Natural killer cell (primary cell): ENCODE results near the gene FUCA1. TPM values are rescaled to one million over a fixed set of nuclear protein-coding genes. Genes with fewer than 3 reads are reported as not detected.

ENCODE experiments used
- ATAC-seq, 3 donors: fragments of 150-1000 bp in 2 of 3; fragments of 200-7000 bp in 1 of 3; cut with Tn5 transposase; 1 replicate in 1 of 3; 2 replicates in 2 of 3; pipeline ENCODE4 v1.10.0; 2021; ENCODE audit warnings: mild to moderate bottlenecking in 2 of 3, moderate library complexity in 2 of 3
- DNase-seq, 2 donors: peaks; one replicate each; pipeline versions ENCODE4 v3.0.0 to v3.0.0-alpha.2; 2013 to 2021; ENCODE audit warnings: mixed read lengths in 1 of 2
- H3K27ac ChIP-seq: one replicate; pipeline ENCODE4 v1.5.1; 2013; ENCODE audit warnings: mild to moderate bottlenecking, low read length
- H3K27me3 ChIP-seq: one replicate; pipeline ENCODE4 v1.6.1; 2013; ENCODE audit warnings: low read length; ENCODE audit not compliant: control insufficient read depth, insufficient read depth
- H3K36me3 ChIP-seq: one replicate; pipeline ENCODE4 v1.6.1; 2013; ENCODE audit warnings: low read length; ENCODE audit not compliant: control insufficient read depth, insufficient read depth
- H3K4me1 ChIP-seq: one replicate; pipeline ENCODE4 v1.6.1; 2013; ENCODE audit warnings: low read length; ENCODE audit not compliant: control insufficient read depth, insufficient read depth
- H3K4me3 ChIP-seq: one replicate; pipeline ENCODE4 v1.5.1; 2013; ENCODE audit warnings: low read length
- H3K9me3 ChIP-seq: one replicate; pipeline ENCODE4 v1.6.1; 2013; ENCODE audit warnings: low read length; ENCODE audit not compliant: control insufficient read depth, insufficient read depth
- H3K27ac Mint-ChIP-seq, 2 donors: one replicate each; pipeline ENCODE4 v1.8.0; 2022; ENCODE audit warnings: mild to moderate bottlenecking in 2 of 2, mixed read lengths in 2 of 2, moderate library complexity in 1 of 2
- H3K27me3 Mint-ChIP-seq, 2 donors: one replicate each; pipeline ENCODE4 v1.8.0; 2022; ENCODE audit warnings: low read depth in 2 of 2, mixed read lengths in 2 of 2
- H3K36me3 Mint-ChIP-seq: one replicate; pipeline ENCODE4 v1.8.0; 2022; ENCODE audit warnings: mixed read lengths
- H3K4me1 Mint-ChIP-seq, 2 donors: one replicate each; pipeline ENCODE4 v1.8.0; 2022; ENCODE audit warnings: mixed read lengths in 2 of 2
- H3K4me3 Mint-ChIP-seq: one replicate; pipeline ENCODE4 v1.8.0; 2022; ENCODE audit warnings: mild to moderate bottlenecking, moderate library complexity, mixed read lengths
- H3K9me3 Mint-ChIP-seq, 2 donors: one replicate each; pipeline ENCODE4 v1.8.0; 2022; ENCODE audit warnings: mixed read lengths in 2 of 2
- WGBS: methylation state at CpG from one replicate; pipeline ENCODE4 v1.1.7; 2013; ENCODE audit warnings: missing lambda C conversion rate; ENCODE audit not compliant: insufficient coverage; 5-methylcytosine and 5-hydroxymethylcytosine counted together
- intact Hi-C: fragments of 100-400 bp; cut with micrococcal nuclease; formaldehyde crosslinking; loops from one replicate; pipeline ENCODE4 v1.14.2; 2022
- total RNA-seq, 4 donors: library from RNA; stranded (reverse); fragments of 120-200 nt in 1 of 4; gene quantifications; one replicate each; pipeline versions ENCODE4 v1.2.3 to v1.2.4, GENCODE V29; 2013 to 2022
- TF ChIP-seq, protein P1 (sequence below): fragments of 200-600 bp; IDR thresholded peaks from one replicate; pipeline ENCODE4 v1.8.0; 2022; ENCODE audit warnings: antibody characterized with exemption

Gene FUCA1
- total RNA-seq, 3 donors from 2014 or later (not counting 1 experiment from before 2014, with no cell fraction given): 6.8 to 12.5 (median 11.9) TPM

DNA sequence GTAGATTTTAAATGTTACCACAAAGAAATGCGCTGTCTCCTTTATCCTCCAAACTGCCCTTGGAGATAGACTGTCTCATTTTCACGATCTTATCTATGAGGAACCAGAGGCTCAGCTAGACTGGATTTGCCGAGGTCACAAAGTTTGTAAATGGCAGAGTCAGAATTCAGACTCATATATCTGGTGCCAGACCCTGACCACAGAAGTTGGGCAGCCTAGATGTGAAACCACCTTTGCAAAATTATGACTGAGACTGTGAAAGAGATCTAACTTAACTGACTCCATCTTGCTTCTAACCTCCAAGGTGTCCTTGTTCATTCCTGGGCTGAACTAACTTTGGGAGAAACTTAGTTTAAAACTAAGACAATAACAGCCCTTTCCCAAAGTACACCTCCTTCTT is 31.0 kb upstream of the FUCA1 start:
- Mint-ChIP-seq H3K27me3 (peaks cover 30 to 31% of the 10 kb centered on the region in 2 donors), H3K4me3 (peak overlapping the region; percentile 65), H3K27ac (peak overlapping the region in 1 of 2 donors; percentile 56), H3K36me3 (no peaks in the 10 kb centered on the region), H3K4me1 (peaks cover 34 to 44% of the 10 kb centered on the region in 2 donors), H3K9me3 (no peaks in the 10 kb centered on the region)
- ATAC-seq: peak; percentile 53 to 67 (median 59)
- Histone ChIP-seq H3K36me3 (peaks cover 7% of the 10 kb centered on the region), H3K4me1 (peaks cover 84% of the 10 kb centered on the region), H3K4me3 (no peak overlapping the region), H3K27ac (no peak overlapping the region), H3K27me3 (no peaks in the 10 kb centered on the region), H3K9me3 (no peaks in the 10 kb centered on the region)
- TF ChIP-seq, protein P1, sequence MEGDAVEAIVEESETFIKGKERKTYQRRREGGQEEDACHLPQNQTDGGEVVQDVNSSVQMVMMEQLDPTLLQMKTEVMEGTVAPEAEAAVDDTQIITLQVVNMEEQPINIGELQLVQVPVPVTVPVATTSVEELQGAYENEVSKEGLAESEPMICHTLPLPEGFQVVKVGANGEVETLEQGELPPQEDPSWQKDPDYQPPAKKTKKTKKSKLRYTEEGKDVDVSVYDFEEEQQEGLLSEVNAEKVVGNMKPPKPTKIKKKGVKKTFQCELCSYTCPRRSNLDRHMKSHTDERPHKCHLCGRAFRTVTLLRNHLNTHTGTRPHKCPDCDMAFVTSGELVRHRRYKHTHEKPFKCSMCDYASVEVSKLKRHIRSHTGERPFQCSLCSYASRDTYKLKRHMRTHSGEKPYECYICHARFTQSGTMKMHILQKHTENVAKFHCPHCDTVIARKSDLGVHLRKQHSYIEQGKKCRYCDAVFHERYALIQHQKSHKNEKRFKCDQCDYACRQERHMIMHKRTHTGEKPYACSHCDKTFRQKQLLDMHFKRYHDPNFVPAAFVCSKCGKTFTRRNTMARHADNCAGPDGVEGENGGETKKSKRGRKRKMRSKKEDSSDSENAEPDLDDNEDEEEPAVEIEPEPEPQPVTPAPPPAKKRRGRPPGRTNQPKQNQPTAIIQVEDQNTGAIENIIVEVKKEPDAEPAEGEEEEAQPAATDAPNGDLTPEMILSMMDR: no peak
- WGBS: 33% methylated on average over 3 of the region's 3 CpGs
- peak in 1 of 2 donors; percentile 21 for DNase-seq
- intact Hi-C loops: loop anchor here (5.0 kb wide), 1 partner anchor 58 kb away; the partner anchor contains the start of gene PNRC2

DNA sequence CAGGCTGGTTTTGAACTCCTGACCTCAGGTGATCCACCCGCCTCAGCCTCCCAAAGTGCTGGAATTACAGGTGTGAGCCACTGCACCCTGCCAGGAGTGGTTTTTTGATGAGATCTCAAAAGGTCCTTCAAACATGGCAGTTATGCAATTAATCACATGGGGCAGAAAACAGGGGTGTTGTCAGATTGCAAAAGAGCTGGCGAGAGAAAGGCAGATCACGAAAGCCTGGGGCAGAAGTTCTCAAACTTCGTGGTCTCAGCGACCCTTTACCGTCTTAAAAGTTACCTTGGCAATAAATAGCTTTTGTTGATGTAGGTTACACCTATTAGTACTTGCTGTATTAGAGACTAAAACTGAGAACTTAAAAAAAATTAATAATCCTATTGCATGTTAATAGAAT is 29.0 kb upstream of the FUCA1 start:
- 49% methylated on average over 6 of the region's 6 CpGs for WGBS
- H3K9me3 ChIP-seq: no peaks in the 10 kb centered on the region
- DNase-seq: no peak
- TF ChIP-seq, protein P1: no peak
- Mint-ChIP-seq H3K9me3 (no peaks in the 10 kb centered on the region), H3K4me1 (peaks cover 36 to 45% of the 10 kb centered on the region in 2 donors), H3K27ac (no peak overlapping the region), H3K36me3 (no peaks in the 10 kb centered on the region), H3K4me3 (peak overlapping the region; percentile 75), H3K27me3 (peaks cover 24 to 32% of the 10 kb centered on the region in 2 donors)
- intact Hi-C loops: loop anchor here (2.0 to 5.0 kb wide), 2 partner anchors 14 to 60 kb away; partner anchors contain the start of gene PNRC2
- peaks cover 77% of the 10 kb centered on the region for H3K4me1 ChIP-seq
- H3K36me3 ChIP-seq: peaks cover 8% of the 10 kb centered on the region
- H3K27ac ChIP-seq: peak overlapping the region; percentile 28
- peak in 1 of 3 donors; percentile 14 for ATAC-seq
- no peak overlapping the region for H3K4me3 ChIP-seq
- H3K27me3 ChIP-seq: no peaks in the 10 kb centered on the region

DNA sequence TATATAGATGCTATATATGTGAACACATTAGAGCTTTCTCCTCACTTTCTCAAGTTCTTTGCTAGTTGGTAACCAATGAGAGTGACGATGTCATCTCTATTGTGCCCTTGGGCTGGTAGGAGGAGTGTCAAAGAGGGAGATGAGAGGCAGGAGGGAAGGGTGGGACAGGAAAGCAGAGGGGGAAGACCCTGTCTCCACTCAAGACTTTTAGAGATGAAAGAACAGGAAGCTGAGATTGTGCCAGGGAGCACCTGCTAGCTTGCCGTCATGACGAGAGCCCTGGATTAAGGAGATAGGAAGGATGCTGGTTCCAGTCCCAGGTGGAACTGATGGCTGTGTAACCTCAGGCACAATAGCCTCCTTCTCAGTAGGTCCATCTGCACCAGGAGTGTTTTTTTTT is 28.4 kb upstream of the FUCA1 start:
- no peaks in the 10 kb centered on the region for H3K9me3 ChIP-seq
- peak overlapping the region; percentile 28 for H3K27ac ChIP-seq
- intact Hi-C loops: loop anchor here (2.0 to 5.0 kb wide), 2 partner anchors 14 to 61 kb away; partner anchors contain the start of gene PNRC2
- TF ChIP-seq, protein P1: no peak
- H3K36me3 Mint-ChIP-seq: no peaks in the 10 kb centered on the region
- H3K27me3 Mint-ChIP-seq: peaks cover 24 to 36% of the 10 kb centered on the region in 2 donors
- no peak overlapping the region for H3K4me3 ChIP-seq
- H3K36me3 ChIP-seq: peaks cover 8% of the 10 kb centered on the region
- WGBS: 36% methylated on average over 3 of the region's 3 CpGs
- DNase-seq (peak in 1 of 2 donors; percentile 45), ATAC-seq (no peak)
- H3K27ac Mint-ChIP-seq: peak overlapping the region in 1 of 2 donors; percentile 64
- H3K4me1 Mint-ChIP-seq: peaks cover 40 to 51% of the 10 kb centered on the region in 2 donors
- peak overlapping the region; percentile 68 for H3K4me3 Mint-ChIP-seq
- H3K9me3 Mint-ChIP-seq: no peaks in the 10 kb centered on the region
- no peaks in the 10 kb centered on the region for H3K27me3 ChIP-seq
- peaks cover 76% of the 10 kb centered on the region for H3K4me1 ChIP-seq

DNA sequence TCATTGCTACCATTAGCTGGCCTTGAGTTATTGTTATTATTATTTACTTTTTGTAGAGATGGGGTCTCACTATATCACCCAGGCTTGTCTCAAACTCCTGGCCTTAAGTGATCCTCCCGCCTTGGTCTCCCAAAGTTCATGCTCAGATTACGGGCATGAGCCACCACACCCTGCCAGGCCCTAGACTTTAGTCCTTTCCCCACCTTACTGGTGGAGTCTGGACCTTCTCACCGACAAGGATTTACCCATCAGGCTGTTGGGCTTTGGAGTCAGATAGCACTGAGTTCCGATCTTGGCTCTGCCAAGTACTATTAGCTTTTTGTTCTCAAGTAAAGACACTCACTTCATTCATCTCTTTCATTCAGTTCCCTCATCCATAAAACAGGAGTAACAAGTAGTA is 27.9 kb upstream of the FUCA1 start:
- no peak overlapping the region for H3K27ac ChIP-seq
- DNase-seq (no peak), ATAC-seq (no peak)
- Mint-ChIP-seq H3K36me3 (no peaks in the 10 kb centered on the region), H3K4me3 (no peak overlapping the region), H3K9me3 (no peaks in the 10 kb centered on the region), H3K27ac (peak overlapping the region in 1 of 2 donors; percentile 64), H3K27me3 (peaks cover 24 to 32% of the 10 kb centered on the region in 2 donors), H3K4me1 (peaks cover 40 to 51% of the 10 kb centered on the region in 2 donors)
- peaks cover 8% of the 10 kb centered on the region for H3K36me3 ChIP-seq
- peaks cover 71% of the 10 kb centered on the region for H3K4me1 ChIP-seq
- no peak overlapping the region for H3K4me3 ChIP-seq
- TF ChIP-seq, protein P1: no peak
- intact Hi-C loops: loop anchor here (2.0 to 5.0 kb wide), 2 partner anchors 15 to 61 kb away; partner anchors contain the start of gene PNRC2
- H3K9me3 ChIP-seq: no peaks in the 10 kb centered on the region
- no peaks in the 10 kb centered on the region for H3K27me3 ChIP-seq
- WGBS: 89% methylated on average over 4 of the region's 4 CpGs
